Tibial nerve (tissue), 4 donors: Measurements from ENCODE around the gene PRMT1. TPM values are rescaled to one million over a fixed set of nuclear protein-coding genes. Genes with fewer than 3 reads are reported as not detected.

Source experiments
- DNase-seq, 2 donors: peaks; one replicate each; pipeline ENCODE4 v3.0.0-alpha.2; 2019; ENCODE audit warnings: low spot score in 2 of 2
- H3K27ac ChIP-seq, 4 donors: fragments of 200-600 bp; sonication (generic) in 3 of 4; one replicate each; pipeline ENCODE4 v1.5.1; 2017 to 2019; ENCODE audit warnings: mild to moderate bottlenecking in 1 of 4
- H3K27me3 ChIP-seq, 2 donors: fragments of 200-600 bp; sonication (generic) in 1 of 2; one replicate each; pipeline versions ENCODE4 v1.5.1 to v1.6.0; 2017 to 2019
- H3K36me3 ChIP-seq, 3 donors: fragments of 200-600 bp; sonication (generic); one replicate each; pipeline ENCODE4 v1.5.1; 2018 to 2019
- H3K4me1 ChIP-seq, 4 donors: fragments of 200-600 bp; sonication (generic) in 3 of 4; one replicate each; pipeline ENCODE4 v1.5.1; 2017 to 2019
- H3K4me3 ChIP-seq, 4 donors: fragments of 200-600 bp; sonication (generic) in 3 of 4; one replicate each; pipeline ENCODE4 v1.5.1; 2017 to 2019; ENCODE audit warnings: mild to moderate bottlenecking in 1 of 4, moderate library complexity in 1 of 4
- H3K9me3 ChIP-seq, 4 donors: fragments of 200-600 bp; sonication (generic) in 3 of 4; one replicate each; pipeline ENCODE4 v1.5.1; 2017 to 2019
- EP300 ChIP-seq, 2 donors: sonication (generic); formaldehyde crosslinking; IDR thresholded peaks; one replicate each; pipeline ENCODE4 v1.6.1; 2017; ENCODE audit warnings: antibody characterized with exemption in 2 of 2, mild to moderate bottlenecking in 1 of 2
- POLR2A ChIP-seq, 2 donors: fragments of 450-650 bp; IDR thresholded peaks; one replicate each; pipeline ENCODE4 v1.6.1; 2017; ENCODE audit warnings: antibody characterized with exemption in 2 of 2, mild to moderate bottlenecking in 2 of 2, moderate library complexity in 2 of 2
- WGBS, 2 donors: methylation state at CpG; one replicate each; pipeline ENCODE4 v1.1.5; 2018; 5-methylcytosine and 5-hydroxymethylcytosine counted together
- total RNA-seq, 4 donors: library from RNA; depleted of rRNA; stranded (reverse); fragments of >200 nt; gene quantifications; one replicate each; pipeline ENCODE4 v1.1.0, GENCODE V29; 2016
- TF ChIP-seq, protein P1 (sequence below), 5 experiments: fragments of 200-600 bp in 3 of 5; fragments of 450-650 bp in 2 of 5; sonication (generic) in 3 of 5; IDR thresholded peaks; one replicate each; pipeline ENCODE4 v1.5.1; 2016 to 2019; ENCODE audit warnings: antibody characterized with exemption in 5 of 5, mild to moderate bottlenecking in 3 of 5, moderate library complexity in 2 of 5

Gene PRMT1
- total RNA-seq, 4 donors from 2014 or later = 106 to 147 (median 132) TPM

DNA sequence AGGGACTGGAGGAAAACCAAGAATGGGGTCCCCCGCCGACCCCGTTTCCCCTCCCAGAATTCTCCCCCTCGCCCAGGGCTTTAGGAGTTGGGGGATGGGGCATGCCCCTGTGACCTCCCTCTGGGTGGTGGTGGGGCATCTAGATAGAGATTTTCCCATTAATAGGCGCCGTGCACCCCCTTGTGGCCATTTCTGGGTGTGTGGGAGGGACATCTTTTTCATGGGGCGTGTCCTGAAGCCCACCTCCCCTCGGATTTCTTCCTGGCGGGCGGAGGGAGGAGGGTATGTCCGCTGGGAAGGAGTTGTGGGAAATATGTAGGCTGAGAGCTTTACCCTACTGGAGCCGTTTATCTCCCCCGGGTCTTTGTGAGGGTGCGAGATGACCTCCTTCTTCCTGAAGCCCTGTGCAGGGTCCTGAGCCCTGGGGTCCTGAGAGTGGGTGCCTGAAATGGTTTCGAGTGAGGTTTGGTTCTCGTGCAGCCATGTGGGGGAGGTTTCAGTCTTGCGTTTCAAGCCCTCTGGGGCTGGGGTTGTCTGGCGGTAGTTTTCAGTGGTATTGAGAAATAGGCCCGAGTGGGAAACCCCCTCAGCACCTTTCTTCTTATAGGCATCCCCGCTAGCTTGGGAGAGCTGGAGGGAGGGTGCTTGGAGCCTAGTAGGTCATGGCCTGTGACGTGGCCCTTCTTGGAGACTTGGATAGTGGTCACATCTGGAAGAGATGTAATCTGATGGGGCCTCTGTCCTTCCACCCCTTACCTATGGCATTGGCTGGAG, 1.0 kb downstream of the PRMT1 start:
- peak; percentile 72 to 83 for DNase-seq
- Histone ChIP-seq H3K27me3 (no peaks in the 10 kb centered on the region), H3K9me3 (no peaks in the 10 kb centered on the region), H3K4me3 (peak overlapping the region; percentile 66 to 100 (median 92)), H3K36me3 (peaks cover 0 to 23% (median 11%) of the 10 kb centered on the region in 3 donors), H3K27ac (peak overlapping the region; percentile 93 to 97 (median 96)), H3K4me1 (peaks cover 0 to 52% (median 28%) of the 10 kb centered on the region in 4 donors)
- WGBS, 2 donors = 2 to 3% methylated on average over 15 to 21 of the region's 21 CpGs
- TF ChIP-seq POLR2A (IDR thresholded peaks at IDR 0.05) = no peak
- no peak for TF ChIP-seq EP300 (IDR thresholded peaks at IDR 0.05)
- TF ChIP-seq, protein P1, sequence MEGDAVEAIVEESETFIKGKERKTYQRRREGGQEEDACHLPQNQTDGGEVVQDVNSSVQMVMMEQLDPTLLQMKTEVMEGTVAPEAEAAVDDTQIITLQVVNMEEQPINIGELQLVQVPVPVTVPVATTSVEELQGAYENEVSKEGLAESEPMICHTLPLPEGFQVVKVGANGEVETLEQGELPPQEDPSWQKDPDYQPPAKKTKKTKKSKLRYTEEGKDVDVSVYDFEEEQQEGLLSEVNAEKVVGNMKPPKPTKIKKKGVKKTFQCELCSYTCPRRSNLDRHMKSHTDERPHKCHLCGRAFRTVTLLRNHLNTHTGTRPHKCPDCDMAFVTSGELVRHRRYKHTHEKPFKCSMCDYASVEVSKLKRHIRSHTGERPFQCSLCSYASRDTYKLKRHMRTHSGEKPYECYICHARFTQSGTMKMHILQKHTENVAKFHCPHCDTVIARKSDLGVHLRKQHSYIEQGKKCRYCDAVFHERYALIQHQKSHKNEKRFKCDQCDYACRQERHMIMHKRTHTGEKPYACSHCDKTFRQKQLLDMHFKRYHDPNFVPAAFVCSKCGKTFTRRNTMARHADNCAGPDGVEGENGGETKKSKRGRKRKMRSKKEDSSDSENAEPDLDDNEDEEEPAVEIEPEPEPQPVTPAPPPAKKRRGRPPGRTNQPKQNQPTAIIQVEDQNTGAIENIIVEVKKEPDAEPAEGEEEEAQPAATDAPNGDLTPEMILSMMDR (IDR thresholded peaks at IDR 0.05) = peak; percentile 37 to 76 (median 63)

DNA sequence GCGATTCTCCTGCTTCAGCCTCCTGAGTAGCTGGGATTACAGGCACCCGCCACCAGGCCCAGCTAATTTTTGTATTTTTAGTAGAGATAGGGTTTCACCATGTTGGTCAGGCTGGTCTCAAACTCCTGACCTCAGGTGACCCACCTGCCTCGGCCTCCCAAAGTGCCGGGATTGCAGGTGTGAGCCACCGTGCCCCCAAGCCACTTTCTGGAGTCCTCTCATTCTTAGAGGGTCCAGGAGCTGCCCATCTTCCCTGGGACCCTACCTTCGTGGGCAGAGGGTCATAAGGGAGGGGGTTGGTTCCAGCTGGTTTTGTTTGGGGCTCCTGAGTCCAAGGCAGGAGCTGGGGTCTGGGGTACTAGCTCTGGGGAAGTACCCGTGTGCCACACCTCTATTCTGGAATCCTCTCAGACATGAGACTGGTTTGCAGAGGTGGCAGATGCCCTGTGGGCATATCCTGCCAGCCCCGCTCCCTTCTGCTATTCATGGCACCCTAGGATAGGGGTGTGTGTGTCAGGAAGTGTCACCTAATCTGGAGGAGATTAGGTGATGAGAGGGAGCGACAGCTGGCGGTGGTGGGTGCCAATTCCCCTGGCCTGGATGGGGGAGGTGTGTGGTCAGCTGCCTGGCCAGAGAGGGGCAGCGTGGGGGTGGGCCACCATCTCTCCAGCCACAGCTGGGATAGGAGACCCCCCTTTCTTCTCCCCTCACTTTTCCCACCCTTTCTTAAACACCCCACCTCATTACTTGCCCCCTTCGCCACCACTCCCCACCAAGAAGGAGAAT, 2.1 kb downstream of the PRMT1 start:
- no peak overlapping the region for H3K4me3 ChIP-seq
- TF ChIP-seq POLR2A (IDR thresholded peaks at IDR 0.05) (no peak), EP300 (IDR thresholded peaks at IDR 0.05) (no peak)
- TF ChIP-seq, protein P1 (IDR thresholded peaks at IDR 0.05) = no peak
- H3K36me3 ChIP-seq = peaks cover 0 to 34% (median 11%) of the 10 kb centered on the region in 3 donors
- no peak for DNase-seq
- WGBS, 2 donors = 63 to 66% methylated on average over 12 of the region's 12 CpGs
- H3K27me3 ChIP-seq = no peaks in the 10 kb centered on the region
- H3K4me1 ChIP-seq = peaks cover 0 to 52% (median 28%) of the 10 kb centered on the region in 4 donors
- no peaks in the 10 kb centered on the region for H3K9me3 ChIP-seq
- H3K27ac ChIP-seq = peak overlapping the region in 2 of 4 donors; percentile 95 to 97

DNA sequence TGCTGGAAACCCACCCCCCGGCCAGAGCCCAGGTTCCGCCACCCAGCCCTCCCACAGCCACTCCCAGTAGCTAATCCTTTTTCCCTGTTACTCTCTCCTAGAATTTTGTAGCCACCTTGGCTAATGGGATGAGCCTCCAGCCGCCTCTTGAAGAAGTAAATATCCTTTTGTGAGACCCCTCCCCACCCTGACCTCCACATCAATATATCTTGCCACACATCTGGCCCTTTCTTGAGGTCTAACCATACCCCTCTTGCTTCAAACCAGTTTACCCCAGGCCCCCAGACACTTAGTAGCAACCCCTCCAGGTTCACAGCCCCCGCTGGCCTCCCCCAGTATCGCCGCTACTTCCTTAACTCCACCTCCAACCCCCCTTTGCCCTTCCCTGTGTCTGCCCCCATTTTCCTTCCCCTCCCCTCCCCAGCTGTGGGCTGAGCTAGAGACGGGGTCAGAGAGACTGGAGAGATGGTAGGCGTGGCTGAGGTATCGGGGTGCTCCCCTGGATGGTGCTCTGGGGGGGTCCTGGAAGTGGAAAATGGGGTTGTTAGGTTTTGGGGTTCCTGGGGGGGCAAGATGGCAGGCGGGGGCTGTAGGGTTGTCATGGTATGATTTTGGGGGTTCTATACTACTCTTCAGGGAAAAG, 2.8 kb downstream of the PRMT1 start:
- no peak for TF ChIP-seq EP300 (IDR thresholded peaks at IDR 0.05)
- TF ChIP-seq, protein P1 (IDR thresholded peaks at IDR 0.05) = no peak
- TF ChIP-seq POLR2A (IDR thresholded peaks at IDR 0.05) = no peak
- no peaks in the 10 kb centered on the region for H3K9me3 ChIP-seq
- H3K27me3 ChIP-seq = no peaks in the 10 kb centered on the region
- 43 to 49% methylated on average over 10 of the region's 10 CpGs for WGBS, 2 donors
- DNase-seq = no peak
- peak overlapping the region; percentile 50 to 97 (median 78) for H3K27ac ChIP-seq
- H3K4me1 ChIP-seq = peaks cover 0 to 52% (median 28%) of the 10 kb centered on the region in 4 donors
- H3K36me3 ChIP-seq = peaks cover 0 to 41% (median 18%) of the 10 kb centered on the region in 3 donors
- peak overlapping the region in 1 of 4 donors; percentile 30 for H3K4me3 ChIP-seq

DNA sequence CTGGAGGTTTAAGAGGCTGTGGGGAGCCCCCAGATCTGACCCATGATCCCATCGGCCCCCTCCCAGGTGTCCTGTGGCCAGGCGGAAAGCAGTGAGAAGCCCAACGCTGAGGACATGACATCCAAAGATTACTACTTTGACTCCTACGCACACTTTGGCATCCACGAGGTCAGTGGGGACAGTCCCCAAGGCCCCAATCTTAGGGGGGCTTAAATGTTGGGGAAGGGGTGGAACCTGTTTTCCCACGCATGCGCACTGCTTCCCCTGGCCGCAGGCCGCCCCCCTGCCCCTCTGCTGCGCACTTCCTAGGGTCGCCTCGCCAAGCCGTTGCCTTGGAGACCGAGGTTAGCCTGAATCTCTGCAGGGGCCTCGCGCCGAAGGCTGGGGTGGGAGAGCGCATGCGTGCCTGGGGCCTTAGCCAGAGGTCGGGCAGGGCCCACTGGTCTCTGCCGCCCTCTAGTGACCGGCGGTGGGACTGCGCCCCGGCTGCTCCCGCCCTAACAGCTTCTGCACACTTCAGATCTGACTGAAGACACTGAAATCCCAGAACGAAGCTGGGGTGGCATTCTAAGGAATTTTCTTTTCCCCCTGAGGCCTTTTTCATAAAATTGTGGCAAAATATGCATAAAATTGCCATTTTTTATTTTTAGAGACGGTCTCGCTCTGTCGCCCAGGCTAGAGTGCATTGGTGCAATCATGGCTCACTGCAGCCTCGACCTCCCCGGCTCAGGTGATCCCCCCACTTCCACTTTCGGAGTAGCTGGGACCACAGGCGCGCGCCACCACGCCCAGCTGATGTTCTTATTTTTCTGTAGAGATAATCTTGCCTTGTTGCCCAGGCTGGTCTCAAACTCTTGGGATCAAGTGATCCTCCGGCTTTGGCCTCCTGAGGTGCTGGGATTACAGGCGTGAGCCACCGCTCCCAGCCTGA, 3.6 kb downstream of the PRMT1 start:
- TF ChIP-seq, protein P1 (IDR thresholded peaks at IDR 0.05) = peak; percentile 97 to 100 (median 100)
- TF ChIP-seq POLR2A (IDR thresholded peaks at IDR 0.05) = no peak
- peak; percentile 52 to 58 for TF ChIP-seq EP300 (IDR thresholded peaks at IDR 0.05)
- Histone ChIP-seq H3K27ac (peak overlapping the region; percentile 50 to 97 (median 78)), H3K27me3 (no peaks in the 10 kb centered on the region), H3K4me3 (peak overlapping the region in 2 of 4 donors; percentile 23 to 30), H3K36me3 (peaks cover 0 to 49% (median 22%) of the 10 kb centered on the region in 3 donors), H3K4me1 (peaks cover 0 to 45% (median 28%) of the 10 kb centered on the region in 4 donors), H3K9me3 (no peaks in the 10 kb centered on the region)
- DNase-seq = peak; percentile 79 to 86
- WGBS, 2 donors = 29 to 40% methylated on average over 28 to 39 of the region's 40 CpGs
